OCI-LY7 (cell line): ENCODE results near the gene KIF25. TPM values are rescaled to one million over a fixed set of nuclear protein-coding genes. Genes with fewer than 3 reads are reported as not detected.

Experiments used
- BruUV-seq: library from RNA; stranded (reverse); fragments of 400-500 nt; replicated peaks from 2 replicates; lab custom pipeline; 2021; lab: Mats Ljungman, UMichigan
- CTCF ChIA-PET: fragments of 300-600 bp; sonication (Branson Sonifier 250); formaldehyde crosslinking; loops from one replicate; lab custom pipeline; 2022; ENCODE audit warnings: antibody characterized with exemption; ENCODE audit not compliant: unreplicated experiment; lab: Charles Lee
- POLR2A ChIA-PET: fragments of 300-600 bp; sonication (Branson Sonifier 250); formaldehyde crosslinking; loops from one replicate; lab custom pipeline; 2022; ENCODE audit warnings: antibody characterized with exemption; lab: Charles Lee
- DNase-seq: peaks from one replicate; pipeline ENCODE4 v3.0.0-alpha.2; 2015; ENCODE audit warnings: low spot score
- H2AFZ ChIP-seq: fragments of 200-600 bp; sonication (generic), shearing (Covaris generic); 2 replicates; pipeline ENCODE4 v1.6.1; 2014; ENCODE audit warnings: mild to moderate bottlenecking, antibody characterized with exemption, low read length, moderate library complexity
- H3K27ac ChIP-seq: fragments of 200-600 bp; sonication (generic); 2 replicates; pipeline ENCODE4 v1.5.1; 2014; ENCODE audit warnings: mixed run types, low read depth, mild to moderate bottlenecking, moderate library complexity, low read length, inconsistent platforms; ENCODE audit not compliant: poor library complexity, severe bottlenecking
- H3K36me3 ChIP-seq: fragments of 200-600 bp; sonication (generic); 2 replicates; pipeline ENCODE4 v1.6.1; 2014; ENCODE audit warnings: mild to moderate bottlenecking, antibody characterized with exemption, low read length, moderate library complexity, mixed read lengths; ENCODE audit not compliant: insufficient read depth
- H3K4me1 ChIP-seq: fragments of 200-600 bp; sonication (generic); 2 replicates; pipeline ENCODE4 v1.5.1; 2014; ENCODE audit warnings: mild to moderate bottlenecking, low read length; ENCODE audit not compliant: insufficient read depth, poor library complexity, severe bottlenecking
- H3K4me2 ChIP-seq: fragments of 200-600 bp; sonication (generic); 2 replicates; pipeline ENCODE4 v1.6.1; 2014; ENCODE audit warnings: mild to moderate bottlenecking, low read length
- H3K4me3 ChIP-seq: fragments of 200-600 bp; sonication (generic); 2 replicates; pipeline ENCODE4 v1.5.1; 2014; ENCODE audit warnings: mild to moderate bottlenecking, low read depth, low read length; ENCODE audit not compliant: poor library complexity, severe bottlenecking
- H3K79me2 ChIP-seq: fragments of 200-600 bp; sonication (generic); 2 replicates; pipeline ENCODE4 v1.6.1; 2016; ENCODE audit warnings: low read depth, mild to moderate bottlenecking, low read length, moderate library complexity, mixed read lengths; ENCODE audit not compliant: insufficient read depth
- H3K9me2 ChIP-seq: fragments of 200-600 bp; sonication (generic); 2 replicates; pipeline ENCODE4 v1.6.1; 2016; ENCODE audit warnings: mild to moderate bottlenecking, low read length, mixed read lengths; ENCODE audit not compliant: insufficient read depth
- H3K9me3 ChIP-seq: fragments of 200-600 bp; sonication (generic); 2 replicates; pipeline ENCODE4 v1.6.1; 2014; ENCODE audit warnings: mild to moderate bottlenecking, mixed run types, low read length, mixed read lengths
- H4K20me1 ChIP-seq: fragments of 200-600 bp; sonication (generic); 2 replicates; pipeline ENCODE4 v1.6.1; 2014; ENCODE audit warnings: mild to moderate bottlenecking, antibody characterized with exemption, low read length, moderate library complexity, mixed read lengths; ENCODE audit not compliant: insufficient read depth
- EZH2phosphoT487 ChIP-seq: fragments of 200-600 bp; sonication (generic); IDR thresholded peaks from 2 replicates; pipeline ENCODE4 v1.6.1; 2018; ENCODE audit warnings: low read depth, borderline replicate concordance, mild to moderate bottlenecking, mixed run types, antibody characterized with exemption, low read length, moderate library complexity, mixed read lengths
- intact Hi-C: fragments of 100-400 bp; cut with micrococcal nuclease; formaldehyde crosslinking; loops from one replicate; pipeline ENCODE4 v1.10.0; 2022; ENCODE audit not compliant: unreplicated experiment
- total RNA-seq, 2 experiments: library from RNA; depleted of rRNA in 1 of 2; stranded (reverse); fragments of >200 nt in 1 of 2; shearing (Covaris generic) in 1 of 2; gene quantifications; 2 replicates each; pipeline ENCODE4 v1.2.3, GENCODE V29; 2014 to 2022
- TF ChIP-seq, protein P1 (sequence below): fragments of 200-600 bp; sonication (generic); conservative IDR thresholded peaks from 2 replicates; pipeline ENCODE4 v1.5.1; 2014; ENCODE audit warnings: mild to moderate bottlenecking, antibody characterized with exemption, low read length, moderate library complexity, mixed read lengths

KIF25 gene
- total RNA-seq, 2 experiments from 2014 or later: not detected

DNA sequence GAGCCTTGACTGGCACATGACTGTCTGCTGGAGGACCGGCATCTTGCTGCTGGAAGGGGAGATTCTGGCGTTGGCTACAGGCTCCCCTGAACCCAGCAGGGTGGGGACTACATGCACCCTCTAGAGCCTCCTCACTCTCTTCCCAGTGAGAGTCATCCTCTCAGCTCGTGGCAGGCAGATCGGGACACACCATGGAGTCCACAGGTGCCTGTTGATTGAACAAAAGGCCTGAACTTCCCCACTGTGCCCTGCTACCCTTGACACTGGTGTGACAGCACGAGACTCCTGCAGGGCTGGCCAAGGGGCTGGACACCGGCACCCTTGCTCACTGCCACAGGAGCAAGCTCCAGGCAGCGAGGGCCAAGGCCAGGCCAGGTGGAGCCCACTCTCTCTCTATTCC, 73.3 kb downstream of the KIF25 start:
- no peak overlapping the region for H2AFZ ChIP-seq
- TF ChIP-seq, protein P1, sequence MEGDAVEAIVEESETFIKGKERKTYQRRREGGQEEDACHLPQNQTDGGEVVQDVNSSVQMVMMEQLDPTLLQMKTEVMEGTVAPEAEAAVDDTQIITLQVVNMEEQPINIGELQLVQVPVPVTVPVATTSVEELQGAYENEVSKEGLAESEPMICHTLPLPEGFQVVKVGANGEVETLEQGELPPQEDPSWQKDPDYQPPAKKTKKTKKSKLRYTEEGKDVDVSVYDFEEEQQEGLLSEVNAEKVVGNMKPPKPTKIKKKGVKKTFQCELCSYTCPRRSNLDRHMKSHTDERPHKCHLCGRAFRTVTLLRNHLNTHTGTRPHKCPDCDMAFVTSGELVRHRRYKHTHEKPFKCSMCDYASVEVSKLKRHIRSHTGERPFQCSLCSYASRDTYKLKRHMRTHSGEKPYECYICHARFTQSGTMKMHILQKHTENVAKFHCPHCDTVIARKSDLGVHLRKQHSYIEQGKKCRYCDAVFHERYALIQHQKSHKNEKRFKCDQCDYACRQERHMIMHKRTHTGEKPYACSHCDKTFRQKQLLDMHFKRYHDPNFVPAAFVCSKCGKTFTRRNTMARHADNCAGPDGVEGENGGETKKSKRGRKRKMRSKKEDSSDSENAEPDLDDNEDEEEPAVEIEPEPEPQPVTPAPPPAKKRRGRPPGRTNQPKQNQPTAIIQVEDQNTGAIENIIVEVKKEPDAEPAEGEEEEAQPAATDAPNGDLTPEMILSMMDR: no peak
- TF ChIP-seq EZH2phosphoT487: no peak
- H3K9me2 ChIP-seq: no peaks in the 10 kb centered on the region
- H3K27ac ChIP-seq: no peak overlapping the region
- H3K36me3 ChIP-seq: no peaks in the 10 kb centered on the region
- no peaks in the 10 kb centered on the region for H4K20me1 ChIP-seq
- H3K4me1 ChIP-seq: no peaks in the 10 kb centered on the region
- no peaks in the 10 kb centered on the region for H3K9me3 ChIP-seq
- no peak overlapping the region for H3K4me3 ChIP-seq
- no TSS peak for BruUV-seq
- CTCF ChIA-PET: no interaction called here
- intact Hi-C loops: no loop called here
- H3K4me2 ChIP-seq: no peak overlapping the region
- POLR2A ChIA-PET: no interaction called here
- no peak for DNase-seq
- H3K79me2 ChIP-seq: no peaks in the 10 kb centered on the region

DNA sequence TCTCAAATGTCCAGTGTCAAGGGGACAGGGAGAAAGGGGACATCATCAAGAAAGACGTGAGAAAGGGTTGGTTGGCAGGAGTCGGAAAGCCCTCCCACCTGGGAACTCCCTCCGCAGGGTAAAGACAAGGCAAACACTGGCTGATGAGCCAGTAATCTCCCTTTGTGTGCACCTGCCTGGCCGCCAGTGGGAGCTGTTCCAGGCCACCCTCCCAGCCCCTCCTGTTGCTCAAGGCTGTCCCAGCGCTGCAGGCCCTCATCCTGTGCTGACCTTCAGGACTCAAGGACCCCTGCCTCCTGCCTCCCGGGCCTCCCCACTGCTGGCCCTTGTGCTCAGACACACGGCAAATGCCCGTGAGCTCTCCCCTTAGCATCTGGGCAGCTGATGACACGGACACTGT, 74.1 kb downstream of the KIF25 start:
- no peak overlapping the region for H3K4me3 ChIP-seq
- no peak overlapping the region for H2AFZ ChIP-seq
- CTCF ChIA-PET: no interaction called here
- TF ChIP-seq EZH2phosphoT487: no peak
- TF ChIP-seq, protein P1: no peak
- no peaks in the 10 kb centered on the region for H3K36me3 ChIP-seq
- no peaks in the 10 kb centered on the region for H4K20me1 ChIP-seq
- no peaks in the 10 kb centered on the region for H3K79me2 ChIP-seq
- POLR2A ChIA-PET: no interaction called here
- no peak overlapping the region for H3K27ac ChIP-seq
- intact Hi-C loops: no loop called here
- H3K9me2 ChIP-seq: no peaks in the 10 kb centered on the region
- no peaks in the 10 kb centered on the region for H3K9me3 ChIP-seq
- no TSS peak for BruUV-seq
- no peak overlapping the region for H3K4me2 ChIP-seq
- no peaks in the 10 kb centered on the region for H3K4me1 ChIP-seq
- DNase-seq: no peak

DNA sequence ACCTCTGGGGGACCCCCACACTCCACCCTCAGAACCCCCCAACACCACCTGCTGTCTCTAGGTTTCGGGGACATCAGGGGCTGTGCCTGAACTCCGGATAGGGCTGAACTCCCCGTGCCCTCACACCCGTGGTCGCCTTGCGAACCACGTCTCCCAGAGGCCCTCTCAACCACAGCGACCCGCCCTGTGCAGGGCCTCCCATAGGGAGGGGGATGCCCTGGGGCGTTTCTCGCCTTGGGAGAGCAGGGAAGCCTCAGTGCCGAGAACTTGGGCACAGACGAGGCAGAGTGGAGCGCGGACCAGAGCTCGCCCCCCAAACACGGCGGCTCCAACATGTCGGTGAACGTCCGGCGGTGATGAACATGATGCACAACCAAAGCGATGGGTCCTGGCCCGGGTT, 74.8 kb downstream of the KIF25 start:
- ChIA-PET POLR2A (no interaction called here), CTCF (no interaction called here)
- no peaks in the 10 kb centered on the region for H3K36me3 ChIP-seq
- H3K4me1 ChIP-seq: no peaks in the 10 kb centered on the region
- H3K4me2 ChIP-seq: no peak overlapping the region
- H3K9me2 ChIP-seq: no peaks in the 10 kb centered on the region
- no peaks in the 10 kb centered on the region for H3K9me3 ChIP-seq
- H3K79me2 ChIP-seq: no peaks in the 10 kb centered on the region
- no peak overlapping the region for H3K27ac ChIP-seq
- H3K4me3 ChIP-seq: no peak overlapping the region
- intact Hi-C loops: no loop called here
- TF ChIP-seq EZH2phosphoT487: no peak
- TF ChIP-seq, protein P1: no peak
- BruUV-seq: no TSS peak
- H2AFZ ChIP-seq: no peak overlapping the region
- H4K20me1 ChIP-seq: no peaks in the 10 kb centered on the region
- DNase-seq: no peak
